NT2/D1 (cell line): ENCODE results near the gene AGER.

ENCODE experiments used
- YY1 ChIP-seq: IDR thresholded peaks from 2 replicates; pipeline ENCODE4 v1.6.1; 2011; ENCODE audit not compliant: insufficient read length, insufficient read depth
- ZNF274 ChIP-seq: IDR thresholded peaks from 2 replicates; pipeline ENCODE4 v1.6.1; 2011; ENCODE audit warnings: mild to moderate bottlenecking, low read depth, low read length

GRCh38 chr6:32167761-32168262 lies 16.2 kb downstream of the AGER start:
- TF ChIP-seq YY1 = no peak
- no peak for TF ChIP-seq ZNF274
